Endothelial cell of umbilical vein (primary cell): ENCODE measurements around the gene MIXL1.

Source experiments
- CTCF ChIP-seq, 2 donors: IDR thresholded peaks; 1 replicate in 1 of 2; 2 replicates in 1 of 2; pipeline ENCODE4 v1.5.1; 2011; ENCODE audit warnings: low read length in 2 of 2, mild to moderate bottlenecking in 2 of 2, moderate library complexity in 2 of 2, control low read depth in 1 of 2, inconsistent platforms in 1 of 2, low read depth in 1 of 2; ENCODE audit not compliant: insufficient read depth in 1 of 2; ENCODE audit errors: extremely low read depth in 1 of 2
- EZH2 ChIP-seq: IDR thresholded peaks from 2 replicates; pipeline ENCODE4 v1.6.1; 2012; ENCODE audit warnings: borderline replicate concordance, low read depth, mild to moderate bottlenecking, moderate library complexity, low read length, inconsistent platforms; ENCODE audit not compliant: severe bottlenecking
- FOS ChIP-seq: IDR thresholded peaks from 2 replicates; pipeline ENCODE4 v1.6.1; 2011; ENCODE audit warnings: mild to moderate bottlenecking, low read length, moderate library complexity, borderline replicate concordance; ENCODE audit not compliant: insufficient read depth
- MAX ChIP-seq: IDR thresholded peaks from 2 replicates; pipeline ENCODE4 v1.6.1; 2011; ENCODE audit not compliant: insufficient read depth, insufficient read length
- POLR2A ChIP-seq: IDR thresholded peaks from 2 replicates; pipeline ENCODE4 v1.6.1; 2012; ENCODE audit warnings: low read depth, mild to moderate bottlenecking, control low read depth, low read length
- POLR2AphosphoS5 ChIP-seq: IDR thresholded peaks from 2 replicates; pipeline ENCODE4 v1.6.1; 2012; ENCODE audit warnings: low read depth, mild to moderate bottlenecking, control low read depth, low read length, moderate library complexity; ENCODE audit not compliant: insufficient read depth

- TF ChIP-seq CTCF (IDR thresholded peaks at IDR 0.05; ENCODE audit: extremely low read depth in 1 of 2, insufficient read depth in 1 of 2, low read depth in 1 of 2, low read length in 2 of 2) = no peak
- no peak for TF ChIP-seq POLR2A
- TF ChIP-seq MAX = no peak
- no peak for TF ChIP-seq FOS
- TF ChIP-seq POLR2AphosphoS5 = no peak
- no peak for TF ChIP-seq EZH2
These were observed 36.1 kb upstream of the MIXL1 start for GRCh38 chr1:226187380-226187779.
